Activated T-helper 9 cell treated with anti-CD3 and anti-CD28 coated beads, Interleukin-2, amount 50 U/mL, for 16 hours (primary cell): ENCODE data around the gene DGCR2.
A peak's percentile ranks its signal among the peaks of the same experiment; 100 is the strongest.

Source experiments
- DNase-seq: peaks from one replicate; pipeline ENCODE4 v3.0.0-alpha.2; 2020; ENCODE audit warnings: low read depth

The DGCR2 gene

DNA sequence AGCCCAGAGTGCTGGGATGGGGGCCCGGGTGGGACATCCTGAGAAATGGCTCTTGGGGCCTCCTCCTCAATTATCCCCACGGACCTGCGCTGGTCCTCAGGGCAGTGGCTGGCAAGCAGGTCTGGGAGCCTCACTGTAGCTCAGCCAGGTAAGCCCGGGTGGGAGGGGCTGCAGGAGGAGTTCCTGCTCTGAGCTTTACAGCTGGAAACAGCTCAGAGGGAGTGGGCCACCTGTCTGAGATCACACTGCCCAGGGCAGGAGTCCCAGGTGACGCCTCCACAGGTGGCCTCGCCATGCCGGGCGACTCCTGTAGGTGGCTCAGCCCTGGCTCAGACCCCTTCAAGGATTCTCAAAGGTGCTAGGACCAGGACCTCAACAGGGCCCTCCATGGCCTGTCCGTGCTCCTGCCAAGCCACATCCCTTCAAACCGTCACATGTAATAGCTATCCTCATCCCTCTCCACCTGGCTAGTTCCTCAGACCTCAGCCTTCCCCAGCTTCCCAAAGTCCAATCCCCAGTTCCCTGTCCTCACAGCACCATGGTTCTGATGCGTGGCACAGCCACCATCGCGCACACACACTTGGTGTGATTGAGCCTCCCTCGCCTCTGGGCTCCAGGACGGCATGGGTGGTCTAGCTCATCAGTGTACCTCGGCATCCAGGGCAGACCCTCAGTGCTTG lies 5.3 kb upstream of the DGCR2 start:
- no peak for DNase-seq

DNA sequence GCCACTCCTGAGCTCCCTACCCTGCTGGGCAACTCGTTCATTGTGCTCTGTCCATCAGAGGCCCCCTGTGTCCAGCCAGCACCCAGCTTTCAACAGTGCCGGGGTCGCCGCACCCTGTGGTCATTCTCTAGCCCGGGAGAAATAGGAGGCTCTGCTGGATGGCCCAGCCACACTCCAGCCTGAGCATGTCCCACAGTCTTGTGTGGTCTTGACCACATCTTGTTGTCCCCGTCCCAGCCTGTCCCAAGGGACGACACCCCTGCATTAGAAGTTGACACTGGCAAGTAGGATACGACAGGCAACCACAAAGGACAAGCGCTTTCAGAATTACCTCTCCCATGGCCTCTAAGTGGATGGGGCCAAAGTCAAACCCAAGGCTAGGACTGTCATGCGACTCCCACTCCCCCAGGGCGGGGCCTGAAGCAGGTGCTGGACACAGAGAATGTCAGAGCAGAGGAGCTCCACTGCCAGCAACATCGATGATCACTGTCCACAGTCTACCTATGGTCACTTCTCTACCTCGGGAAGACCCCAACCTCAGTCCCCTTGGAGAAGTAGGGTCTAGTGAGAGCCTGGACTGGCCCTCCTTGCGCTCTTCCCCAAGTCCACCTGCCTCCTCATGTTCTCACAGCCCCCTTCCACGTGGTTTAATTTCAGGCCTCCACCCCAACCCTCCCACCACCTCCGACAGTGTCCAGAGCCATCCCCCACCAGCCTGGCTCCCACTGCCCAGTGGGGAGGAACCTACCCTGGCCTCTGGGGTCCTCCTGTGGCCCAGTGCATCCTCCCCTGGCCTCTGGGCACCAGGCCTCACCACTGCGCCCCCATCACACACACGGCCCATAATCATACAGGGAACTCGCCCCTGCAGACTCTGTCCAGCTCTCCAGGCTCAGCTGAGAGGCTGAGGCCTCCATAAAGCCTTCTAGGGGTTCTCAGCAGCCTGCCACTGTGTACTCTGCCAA lies 4.4 kb upstream of the DGCR2 start:
- DNase-seq = no peak

DNA sequence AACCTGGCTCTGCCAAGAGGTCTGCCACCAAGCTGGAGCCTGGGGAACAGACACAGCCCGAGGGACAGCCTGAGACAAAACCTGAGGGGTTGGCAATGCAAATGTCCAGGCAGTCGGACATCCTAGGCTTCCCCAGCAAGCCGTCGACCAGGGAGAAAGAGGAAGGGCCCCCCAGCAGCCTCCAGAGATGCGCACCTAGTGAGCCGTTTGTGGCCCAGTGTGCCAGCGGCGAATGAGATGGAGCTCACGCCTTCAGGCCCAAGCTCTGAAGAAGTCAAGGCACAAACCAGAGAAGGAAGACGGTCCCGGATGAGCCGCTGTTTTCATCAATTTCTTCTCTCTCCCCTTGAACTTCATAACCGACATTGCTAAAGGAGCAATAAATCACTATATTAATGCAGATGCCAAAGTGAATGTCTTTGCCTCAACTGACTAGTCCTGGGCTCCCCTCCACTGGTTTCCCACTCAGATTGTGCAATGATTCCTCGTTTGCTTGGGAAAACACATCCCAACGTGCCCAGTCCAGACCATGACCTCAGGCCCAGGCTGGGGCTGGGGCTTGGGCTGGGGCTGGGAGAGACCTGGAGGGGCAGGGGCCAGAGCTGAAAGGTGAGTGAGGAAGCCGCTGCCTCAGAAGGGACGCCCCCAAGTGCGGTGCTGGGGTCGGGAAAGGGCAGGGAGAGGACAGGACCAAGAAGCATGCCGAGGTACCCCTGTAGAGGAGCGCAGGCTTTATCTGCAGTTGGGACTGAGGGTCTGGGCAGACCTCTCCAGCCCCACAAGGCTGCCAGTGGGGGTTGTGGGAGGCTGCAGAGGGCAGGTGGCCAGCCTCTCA lies 3.5 kb upstream of the DGCR2 start:
- no peak for DNase-seq

DNA sequence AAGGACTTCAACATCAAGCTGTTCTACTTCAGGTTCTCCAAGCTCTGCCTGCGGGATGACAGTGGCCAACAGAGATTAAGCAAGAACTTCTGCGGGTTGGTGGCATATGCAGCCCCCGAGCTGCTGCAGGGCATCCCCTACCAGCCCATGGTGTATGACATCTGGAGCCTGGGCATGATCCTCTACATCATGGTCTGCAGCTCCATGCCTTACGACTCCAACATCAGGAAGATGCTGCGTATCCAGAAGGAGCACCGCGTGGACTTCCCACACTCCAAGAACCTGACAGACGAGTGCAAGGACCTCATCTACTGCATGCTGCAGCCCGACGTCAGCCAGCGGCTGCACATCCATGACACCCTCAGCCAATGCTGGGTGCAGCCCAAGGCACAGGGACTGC lies 2.8 kb upstream of the DGCR2 start:
- no peak for DNase-seq

DNA sequence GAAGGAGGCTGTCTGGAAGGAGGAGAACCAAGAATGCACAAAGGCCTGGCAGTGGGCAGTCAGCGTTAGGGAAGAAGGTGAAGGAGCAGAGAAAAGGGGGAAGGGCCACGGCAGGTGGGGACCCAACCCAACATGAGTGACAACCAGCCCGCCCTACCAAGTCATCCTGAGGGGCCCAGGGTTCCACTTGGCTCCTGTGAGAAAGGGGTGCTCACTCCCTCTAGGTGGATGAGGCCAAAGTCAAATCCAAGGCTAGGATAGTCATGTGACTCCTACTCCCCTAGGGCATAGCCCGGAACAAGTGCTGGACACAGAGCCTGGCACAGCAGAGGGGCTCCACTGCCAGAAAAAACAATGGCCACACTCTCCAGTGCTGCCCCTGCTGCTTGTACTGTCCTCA lies 2.2 kb upstream of the DGCR2 start:
- DNase-seq = no peak

DNA sequence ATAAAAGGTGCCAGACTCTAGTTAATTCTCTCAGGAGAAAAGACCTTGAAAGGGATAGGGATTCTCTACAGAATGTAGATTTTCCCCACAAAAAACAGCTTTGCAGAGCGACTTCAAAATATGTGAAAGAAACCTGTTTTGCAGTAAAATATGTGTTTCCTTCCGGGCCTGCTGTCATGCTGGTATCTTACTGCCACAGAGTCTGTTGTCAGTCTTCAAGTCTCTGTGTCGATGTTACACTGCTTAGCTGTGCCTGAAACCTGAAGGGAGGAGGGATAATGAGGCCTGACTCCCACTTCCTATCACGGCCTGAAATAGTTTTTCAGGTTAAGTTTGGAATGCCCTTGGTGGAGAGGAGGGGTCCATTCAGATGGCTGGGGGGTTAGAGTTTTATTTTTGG lies 1.7 kb upstream of the DGCR2 start:
- no peak for DNase-seq

DNA sequence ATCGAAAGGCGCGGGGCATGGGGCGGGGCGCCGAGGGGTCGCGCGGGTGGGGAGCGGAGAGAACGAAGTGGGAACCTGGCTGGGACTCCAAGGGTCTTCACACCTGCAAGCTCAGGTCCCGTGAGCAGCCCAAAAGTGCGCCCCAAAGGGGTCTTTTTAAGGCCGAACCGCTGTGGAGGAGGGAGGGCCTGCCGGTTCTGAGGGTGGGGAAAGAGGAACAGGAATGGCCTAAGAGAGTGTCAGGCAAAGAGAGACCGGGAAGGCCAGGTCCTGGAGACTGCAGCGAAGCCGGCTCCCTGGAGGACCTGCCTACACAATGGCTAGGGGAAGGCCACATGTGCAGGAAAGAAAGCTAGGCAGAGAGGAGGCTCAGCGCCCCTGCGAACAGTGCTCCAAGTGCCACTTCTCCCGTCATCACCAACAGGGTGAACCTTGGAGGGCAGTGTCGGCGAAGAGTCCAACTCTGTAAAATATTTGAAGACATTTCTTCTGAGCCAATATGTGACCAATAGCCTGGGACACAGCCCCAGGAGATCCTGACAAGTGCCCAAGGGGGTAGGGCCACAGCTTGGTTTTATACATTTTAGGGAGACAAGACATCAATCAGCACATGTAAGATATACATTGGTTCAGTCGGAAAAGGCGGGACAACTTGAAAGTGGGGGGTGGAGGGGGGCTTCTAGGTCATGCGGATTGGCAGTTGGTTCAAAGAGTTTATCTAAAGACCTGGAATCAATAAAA lies 710 bp upstream of the DGCR2 start:
- no peak for DNase-seq

DNA sequence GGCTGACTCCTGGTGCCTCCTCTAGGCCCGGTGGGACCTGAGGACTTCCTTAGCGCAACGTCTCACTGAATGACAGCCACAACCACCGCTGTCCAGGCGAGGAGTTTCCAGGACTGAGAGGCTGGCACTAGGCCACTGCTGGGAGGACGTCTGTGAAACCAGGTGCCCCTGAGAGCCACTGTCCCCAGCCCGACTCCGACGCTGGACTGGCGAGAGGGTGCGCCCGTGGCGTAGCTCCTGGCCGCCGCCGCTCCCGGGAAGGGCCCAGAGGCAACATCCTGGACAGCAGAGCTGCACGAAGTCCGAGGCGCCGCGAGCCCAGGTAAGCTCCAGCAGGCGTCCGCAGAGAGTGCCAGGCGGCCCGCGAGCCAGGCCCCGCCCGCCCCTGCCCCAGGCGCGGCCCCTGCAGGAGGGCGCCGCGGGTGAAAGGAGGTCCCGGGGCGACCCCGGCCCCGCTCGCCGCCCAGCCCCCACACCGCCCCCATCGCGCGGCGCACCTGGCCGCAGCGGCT lies 525 bp downstream of the DGCR2 start:
- DNase-seq = peak; percentile 20

DNA sequence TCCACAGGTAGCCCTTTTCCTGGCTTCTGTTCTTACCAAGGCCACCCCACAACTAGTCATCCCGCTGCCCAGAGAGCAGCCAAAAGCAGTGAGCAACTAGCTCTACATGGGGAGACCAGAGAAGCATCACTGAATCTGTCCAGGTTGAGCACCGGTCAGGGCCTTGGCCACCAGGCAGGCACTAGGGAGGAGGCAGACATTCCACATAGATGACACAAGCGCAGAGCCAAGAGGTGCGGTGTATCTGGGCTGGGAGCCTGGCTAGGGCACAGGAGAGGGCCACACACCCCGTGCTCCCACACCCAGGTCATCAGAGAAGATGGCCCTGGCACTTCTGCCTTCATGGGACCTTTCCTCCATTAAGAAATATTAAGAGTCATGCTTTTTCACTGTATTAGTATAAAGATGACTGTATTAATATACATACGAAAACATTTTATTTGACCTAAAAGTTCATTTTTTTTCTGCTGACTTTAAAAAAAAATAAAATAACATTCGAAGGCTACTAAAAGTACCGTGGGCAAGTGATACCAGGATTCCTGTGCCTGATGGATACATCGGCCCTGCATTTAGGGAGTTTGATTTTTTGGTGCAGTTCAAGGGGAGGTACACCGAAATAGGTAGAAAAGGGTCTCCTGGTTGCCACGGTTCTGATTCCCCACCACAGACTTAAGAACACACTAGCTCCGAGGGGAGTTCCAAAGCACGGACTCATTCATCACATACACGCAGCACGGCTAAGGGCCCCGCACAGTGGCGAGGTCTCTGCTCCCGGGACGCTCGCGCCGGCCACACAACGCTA lies 1.2 kb downstream of the DGCR2 start:
- DNase-seq = peak; percentile 12

DNA sequence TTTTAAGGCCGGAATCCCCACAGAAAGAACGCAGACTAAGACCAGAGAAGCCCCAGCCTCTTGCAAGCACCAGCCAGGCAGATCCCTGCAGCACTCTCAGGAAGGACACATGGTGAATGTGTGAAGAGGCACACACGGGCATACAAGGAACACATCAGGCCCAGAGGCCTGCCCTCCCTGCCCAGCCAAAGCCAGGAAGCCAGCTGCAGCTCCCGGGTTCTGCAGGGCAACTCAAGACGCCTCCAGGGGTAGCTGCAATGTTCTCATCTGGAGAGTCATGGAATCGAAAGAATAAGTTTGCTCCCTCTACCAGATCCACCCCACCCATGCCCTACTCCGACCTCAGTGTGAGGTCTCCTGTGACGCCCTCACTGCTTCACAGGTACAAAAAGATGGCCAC lies 2.3 kb downstream of the DGCR2 start:
- no peak for DNase-seq

DNA sequence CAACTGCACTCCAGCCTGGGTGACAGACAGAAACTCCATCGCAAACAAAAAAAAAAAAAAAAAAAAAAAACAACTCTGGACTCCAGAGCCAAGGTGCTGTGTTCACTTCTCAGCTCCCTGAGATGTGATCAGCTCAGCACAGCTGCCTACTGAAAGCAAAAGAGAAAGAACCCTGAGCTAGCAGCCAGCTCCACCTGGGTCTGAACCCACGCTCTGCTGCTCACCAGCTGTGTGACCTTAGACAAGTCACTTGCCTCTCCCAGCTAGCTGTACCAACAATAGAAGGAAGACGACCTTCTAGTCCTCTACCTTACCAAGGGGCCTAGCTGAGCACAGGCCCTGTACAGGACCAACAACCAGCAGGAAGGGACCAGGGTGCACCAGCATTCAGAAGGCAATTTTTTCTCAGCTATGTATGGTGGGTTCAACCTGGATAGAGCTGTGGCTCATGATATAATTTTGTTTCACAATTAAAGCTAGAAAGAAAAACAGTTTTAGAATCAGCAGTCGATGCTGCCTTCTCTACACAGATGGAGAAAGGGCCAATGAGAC lies 3.8 kb downstream of the DGCR2 start:
- DNase-seq = no peak

DNA sequence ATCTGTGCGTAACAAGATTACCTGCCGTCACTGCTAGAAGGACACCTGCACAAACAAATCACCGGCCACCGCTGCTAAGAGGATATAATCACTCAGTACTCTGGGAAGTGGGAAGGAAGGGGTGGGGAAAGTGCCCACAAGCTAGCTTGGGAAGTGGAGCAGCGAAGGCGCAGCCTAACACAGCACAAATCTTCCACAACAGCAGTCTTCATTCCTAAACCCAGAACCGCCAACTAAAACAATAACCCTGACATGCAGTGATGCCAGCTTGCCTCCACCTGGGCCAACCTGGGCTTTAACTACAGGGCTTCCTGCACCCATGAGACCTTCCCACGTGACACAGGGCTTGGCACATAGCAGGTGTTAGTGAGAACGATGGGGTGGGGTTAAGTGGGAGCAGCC lies 5.1 kb downstream of the DGCR2 start:
- DNase-seq = no peak

DNA sequence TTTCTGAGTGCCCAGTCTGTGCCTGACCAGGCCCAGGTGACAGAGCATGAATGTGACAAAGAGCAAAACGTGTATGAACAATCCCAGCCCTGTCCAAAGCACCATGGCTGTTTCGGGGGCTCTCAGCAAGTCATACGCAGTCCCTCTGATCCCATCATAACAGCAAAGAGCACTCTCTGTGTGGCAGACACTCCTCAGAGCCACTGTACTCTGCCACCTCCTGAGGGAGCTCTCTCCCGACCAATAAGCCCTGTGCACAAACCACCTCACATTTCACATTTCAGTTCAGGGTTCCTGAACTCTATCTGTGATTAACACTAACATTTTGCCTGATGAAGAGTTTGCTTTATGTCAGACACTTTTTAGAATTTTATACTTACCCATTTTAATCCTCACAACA lies 6.6 kb downstream of the DGCR2 start:
- DNase-seq = no peak

DNA sequence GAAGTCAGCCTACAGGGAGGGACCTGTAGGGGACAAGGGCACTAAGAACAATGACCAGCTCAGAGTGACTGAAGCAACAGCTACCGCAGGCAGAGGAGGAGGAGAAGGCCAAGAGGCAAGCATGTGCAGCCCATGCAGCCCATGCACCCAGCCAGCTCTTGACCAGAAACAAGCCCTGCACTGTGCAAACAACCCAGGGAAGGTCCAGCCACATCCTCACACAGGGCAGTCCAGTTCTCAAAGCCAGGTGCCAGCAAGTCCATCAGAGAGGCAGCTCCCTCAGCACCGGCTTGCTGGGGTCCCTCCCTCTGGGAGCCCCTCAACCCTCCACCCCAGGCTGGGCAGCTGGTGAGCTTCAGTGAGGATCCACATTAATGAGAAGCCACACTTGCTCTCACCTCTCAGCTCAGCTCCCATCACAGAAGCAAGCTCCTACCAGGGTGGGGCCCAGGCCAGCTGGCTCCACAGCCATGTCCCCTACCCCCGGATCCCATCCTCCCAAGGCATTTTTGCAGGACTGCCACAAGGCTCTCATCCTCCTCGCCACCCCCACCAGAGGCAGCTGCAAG lies 7.1 kb downstream of the DGCR2 start:
- DNase-seq = no peak

DNA sequence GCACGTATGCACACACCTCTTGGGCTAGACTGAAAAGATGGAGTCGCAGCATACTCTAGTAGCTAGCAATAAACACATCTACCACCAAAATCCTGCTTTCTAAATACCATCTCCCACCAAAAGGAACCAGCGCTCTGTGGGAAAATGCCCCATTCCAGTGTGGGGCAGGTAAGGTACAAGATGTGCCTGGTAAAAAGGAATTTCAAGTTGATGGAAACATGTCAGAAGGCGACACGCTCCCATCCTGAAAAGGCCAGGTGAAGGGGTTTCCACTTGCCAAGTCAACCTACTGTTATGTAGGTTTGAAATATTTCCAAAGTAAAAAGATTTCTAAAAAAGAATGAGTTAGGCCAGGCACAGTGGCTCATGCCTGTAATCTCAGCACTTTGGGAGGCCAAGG lies 8.8 kb downstream of the DGCR2 start:
- no peak for DNase-seq

DNA sequence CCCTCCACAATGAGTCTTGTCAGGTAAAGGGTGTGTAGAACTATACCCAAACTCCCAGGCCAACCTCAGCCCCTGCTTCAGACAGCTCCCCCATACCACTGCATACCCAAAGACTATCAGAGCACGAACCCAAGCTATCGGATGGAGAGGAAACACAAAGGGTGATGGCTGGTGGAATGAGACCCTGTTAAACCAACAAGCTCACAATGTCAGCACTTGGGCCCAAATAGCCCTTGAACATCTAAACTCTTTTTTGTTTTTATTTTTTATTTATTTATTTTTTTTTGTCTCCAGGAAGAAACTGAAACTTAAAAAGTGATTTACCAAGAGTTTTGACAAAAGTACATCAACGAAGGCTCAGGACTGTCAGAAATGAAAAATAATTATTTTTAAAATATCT lies 10.6 kb downstream of the DGCR2 start:
- no peak for DNase-seq

DNA sequence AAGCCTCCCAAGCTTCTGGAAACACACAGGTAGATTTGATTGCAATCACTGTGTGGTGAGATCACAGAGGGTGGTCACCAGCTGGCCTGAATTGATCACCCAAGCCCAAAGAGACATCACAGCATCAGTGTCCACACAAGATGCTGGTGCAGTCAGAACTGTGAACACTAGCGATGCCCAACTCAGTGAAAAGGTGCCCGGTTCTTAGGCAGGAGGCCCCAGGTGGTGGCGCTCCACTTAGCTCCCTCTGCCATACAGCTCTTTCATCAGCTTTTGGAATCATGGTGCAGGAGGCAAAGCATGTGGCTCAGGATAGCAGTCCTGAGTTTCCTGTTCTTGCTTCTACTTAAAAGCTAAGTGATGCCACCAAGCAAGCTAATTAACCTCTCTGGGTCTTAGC lies 11.1 kb downstream of the DGCR2 start:
- no peak for DNase-seq

DNA sequence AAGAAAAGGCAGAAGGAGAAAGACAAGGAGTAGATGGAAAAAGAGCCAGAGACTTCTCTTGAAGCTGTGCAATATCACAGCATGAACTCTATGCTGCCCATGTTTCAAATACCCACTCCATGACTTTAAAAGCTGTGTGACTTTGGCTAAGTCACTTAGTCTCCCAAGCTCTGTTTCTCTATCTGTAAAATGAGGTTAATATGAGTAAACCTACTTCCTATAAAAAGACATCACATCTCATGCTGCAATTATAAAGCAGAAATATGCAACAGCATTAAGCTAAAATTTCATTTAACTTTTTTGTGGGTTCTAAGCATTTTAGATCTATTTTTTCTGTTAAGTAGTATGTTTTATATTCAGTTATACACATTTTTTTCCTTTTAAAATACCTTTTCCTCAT lies 11.6 kb downstream of the DGCR2 start:
- DNase-seq = no peak

DNA sequence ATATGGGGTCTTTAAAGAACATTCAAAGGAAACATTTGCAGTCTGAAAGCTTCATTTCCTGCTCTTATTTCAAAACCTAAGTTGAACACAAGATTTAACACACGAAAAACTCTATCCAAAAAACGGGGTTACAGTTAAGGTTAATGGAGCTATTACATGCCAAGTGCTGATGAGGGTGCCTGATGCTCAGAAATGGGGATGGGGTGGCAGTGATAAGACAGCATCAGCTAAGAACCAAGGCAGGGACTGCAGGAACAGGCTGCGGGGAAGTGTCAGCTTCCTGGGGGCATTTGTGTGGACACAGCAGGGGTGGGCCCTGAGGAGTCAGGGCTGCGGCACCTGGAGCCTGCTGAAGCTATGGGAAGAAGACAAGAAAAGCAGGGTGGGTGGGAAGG lies 12.2 kb downstream of the DGCR2 start:
- no peak for DNase-seq
